CD4-positive, alpha-beta T cell treated with Interleukin-10 for 1 hour (primary cell): Measurements from ENCODE around the gene PAX7.

Experiments
- DNase-seq: peaks from one replicate; pipeline ENCODE4 v3.0.0-alpha.2; 2020

The PAX7 gene

GRCh38 chr1:18619467-18619835, 11.2 kb upstream of the PAX7 start:
- DNase-seq, result no peak

DNA sequence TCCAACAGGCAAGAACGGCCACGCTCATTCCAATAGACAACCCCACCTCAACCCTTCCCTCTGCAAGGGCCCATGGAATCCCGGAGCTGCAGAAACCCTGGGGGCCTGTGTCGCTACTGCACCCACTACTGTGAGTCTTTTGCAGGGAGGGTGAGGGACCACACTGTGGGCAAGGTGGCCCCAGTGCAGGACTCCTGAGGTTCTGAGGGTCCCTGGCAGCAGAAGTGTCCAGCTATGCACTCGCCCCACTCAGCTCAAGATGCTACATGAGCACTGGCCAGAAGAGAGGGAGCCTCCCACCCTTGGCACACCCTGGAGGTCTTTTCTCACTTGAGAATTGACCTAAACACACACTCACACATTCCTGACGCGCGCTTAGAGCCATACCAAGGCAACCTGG, 2.1 kb upstream of the PAX7 start:
- DNase-seq, result no peak

DNA sequence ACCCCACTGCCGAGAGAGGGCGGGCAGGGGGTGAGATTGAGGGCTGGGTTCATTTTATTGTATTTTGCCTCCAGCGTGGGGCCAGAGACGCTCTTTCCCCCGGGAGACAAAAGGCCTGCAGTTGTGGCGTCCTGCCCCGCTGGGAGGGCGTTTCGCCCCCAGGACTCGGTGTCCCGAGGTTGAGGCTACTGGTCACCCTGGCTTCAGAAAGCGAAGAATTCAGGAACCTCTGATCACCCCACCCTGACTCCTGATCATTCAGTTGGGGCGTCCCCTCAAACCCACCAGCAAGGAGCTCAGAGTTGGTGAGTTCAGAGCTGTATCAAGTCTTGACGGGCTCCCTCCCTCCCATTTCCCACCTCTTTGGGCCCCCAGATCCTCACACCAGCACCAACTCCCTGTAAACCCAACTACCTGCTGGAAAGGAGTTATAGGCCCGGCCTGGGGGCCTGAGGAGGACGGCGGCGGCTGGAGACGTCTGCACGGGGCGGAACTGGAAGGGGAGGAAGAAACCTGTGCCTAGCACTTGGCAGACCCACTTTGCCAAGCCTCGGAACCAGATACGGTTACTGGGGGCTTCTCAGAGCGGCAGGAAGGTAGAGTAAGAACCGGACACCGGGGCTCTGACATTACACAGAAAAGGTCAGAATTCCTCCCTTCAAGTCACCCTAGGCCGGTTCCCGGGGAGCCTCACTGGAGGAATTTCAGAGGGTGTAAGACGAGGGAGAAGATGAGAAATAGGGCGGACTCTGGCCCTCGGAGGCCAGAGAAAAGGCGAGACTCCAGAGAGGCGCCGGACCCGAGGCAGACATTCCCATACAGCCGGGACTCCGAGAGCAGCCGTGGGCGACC, 761 bp upstream of the PAX7 start:
- DNase-seq, result no peak

DNA sequence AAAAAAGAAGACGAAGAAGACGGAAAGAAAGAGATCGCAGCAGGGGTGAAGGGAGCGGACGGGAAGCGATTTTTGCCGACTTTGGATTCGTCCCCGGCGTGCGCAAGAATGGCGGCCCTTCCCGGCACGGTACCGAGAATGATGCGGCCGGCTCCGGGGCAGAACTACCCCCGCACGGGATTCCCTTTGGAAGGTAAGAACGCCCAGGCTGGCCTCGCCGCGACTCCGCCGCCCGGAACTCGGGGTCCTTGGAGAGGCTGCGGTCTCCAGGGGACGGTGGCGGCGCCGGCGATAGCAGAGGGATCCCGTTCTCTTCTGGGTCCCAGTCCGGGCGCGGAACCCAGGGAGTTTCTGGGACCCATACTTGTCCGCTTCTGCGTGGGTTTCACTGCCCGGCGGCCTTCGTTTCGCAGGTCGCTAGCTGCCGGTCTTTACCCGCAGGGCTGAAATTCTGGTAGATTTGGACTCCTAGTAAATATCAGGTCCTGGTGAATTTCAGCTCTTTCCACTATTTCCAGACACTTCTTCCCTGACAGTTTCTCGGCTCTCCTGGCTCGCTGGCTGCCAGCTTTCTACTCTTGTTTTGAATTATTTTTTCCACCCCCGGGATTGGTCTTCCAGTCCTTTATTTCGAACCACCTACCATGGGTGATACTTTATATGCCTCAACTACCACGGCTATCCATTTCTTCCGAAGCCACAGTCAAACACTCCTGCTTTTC, 1.0 kb downstream of the PAX7 start:
- DNase-seq, result no peak

DNA sequence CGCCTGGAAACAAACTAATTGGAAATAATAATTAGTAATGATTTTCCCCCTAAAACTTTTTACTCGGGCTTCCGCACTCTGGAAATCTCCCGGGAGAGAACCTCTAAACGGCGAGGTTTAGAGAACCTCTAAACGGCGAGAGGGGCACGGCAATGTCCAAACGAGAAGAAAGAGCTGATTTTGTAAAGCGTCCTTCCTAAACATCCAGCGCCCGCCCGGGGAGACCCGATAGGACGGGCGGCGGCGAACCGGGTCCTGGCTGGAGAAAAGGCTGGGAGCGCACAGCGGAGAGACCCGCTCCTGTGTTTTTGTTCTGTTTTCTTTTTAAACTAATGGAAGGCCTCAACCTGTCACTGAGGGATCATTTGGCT, 1.6 kb downstream of the PAX7 start:
- DNase-seq, result no peak

- no peak for DNase-seq
These were observed 2.3 kb downstream of the PAX7 start for GRCh38 chr1:18632783-18633421.

- no peak for DNase-seq
These were observed 2.9 kb downstream of the PAX7 start for GRCh38 chr1:18633422-18634155.

GRCh38 chr1:18634276-18634675, 3.6 kb downstream of the PAX7 start:
- DNase-seq, result no peak

GRCh38 chr1:18635070-18635577, 4.5 kb downstream of the PAX7 start:
- DNase-seq, result no peak

GRCh38 chr1:18635891-18636595, 5.4 kb downstream of the PAX7 start:
- no peak for DNase-seq

DNA sequence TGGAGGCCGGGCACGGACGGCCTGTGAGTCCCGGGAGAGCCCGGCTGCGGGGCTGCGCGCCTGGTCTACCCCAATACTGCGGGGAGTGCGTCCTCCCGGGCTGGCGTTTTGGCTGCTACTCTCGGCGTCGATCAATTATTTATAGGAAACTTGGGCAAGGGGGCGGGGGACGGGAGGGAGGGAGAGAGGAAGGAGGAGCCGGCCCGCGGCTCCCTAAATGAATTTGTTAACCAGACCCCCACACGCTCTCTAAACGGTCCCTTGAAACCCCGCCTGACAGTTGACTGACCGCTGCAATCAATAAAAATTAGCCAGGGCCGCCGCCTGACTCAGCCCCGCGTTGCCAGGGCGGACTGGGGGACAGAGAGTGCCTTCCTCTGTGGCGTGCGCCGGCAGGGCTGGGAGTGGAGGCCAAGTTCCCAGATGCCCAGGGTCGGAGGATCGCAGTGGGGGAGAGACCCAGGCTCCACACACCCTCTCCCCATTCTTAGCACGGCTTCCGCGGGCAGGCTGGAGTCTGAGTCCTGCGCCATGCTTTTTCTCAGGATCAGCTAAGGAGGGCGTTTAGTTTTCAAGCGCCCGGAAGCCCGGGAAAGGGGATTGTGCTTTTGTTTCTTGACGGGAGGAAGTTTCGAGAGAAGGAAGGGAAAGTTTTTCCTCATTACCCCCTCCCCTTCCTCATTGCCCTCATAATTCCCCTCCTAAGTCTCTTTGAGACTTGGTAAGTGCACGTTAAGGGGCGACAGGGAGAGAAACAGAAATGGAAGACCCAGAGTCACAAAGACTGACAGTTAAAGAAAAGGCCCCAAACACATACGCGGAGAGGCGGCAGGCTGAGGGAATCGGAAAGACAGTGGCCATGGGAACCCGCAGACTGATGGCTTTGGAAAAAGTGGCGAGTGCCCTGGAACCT, 6.2 kb downstream of the PAX7 start:
- DNase-seq, result no peak

- no peak for DNase-seq
These were observed 6.9 kb downstream of the PAX7 start for GRCh38 chr1:18637511-18637960.

- DNase-seq, result no peak
These were observed 7.6 kb downstream of the PAX7 start for GRCh38 chr1:18637962-18638834.

- no peak for DNase-seq
These were observed 8.3 kb downstream of the PAX7 start for GRCh38 chr1:18638835-18639364.

GRCh38 chr1:18639368-18640055, 8.9 kb downstream of the PAX7 start:
- DNase-seq, result no peak

DNA sequence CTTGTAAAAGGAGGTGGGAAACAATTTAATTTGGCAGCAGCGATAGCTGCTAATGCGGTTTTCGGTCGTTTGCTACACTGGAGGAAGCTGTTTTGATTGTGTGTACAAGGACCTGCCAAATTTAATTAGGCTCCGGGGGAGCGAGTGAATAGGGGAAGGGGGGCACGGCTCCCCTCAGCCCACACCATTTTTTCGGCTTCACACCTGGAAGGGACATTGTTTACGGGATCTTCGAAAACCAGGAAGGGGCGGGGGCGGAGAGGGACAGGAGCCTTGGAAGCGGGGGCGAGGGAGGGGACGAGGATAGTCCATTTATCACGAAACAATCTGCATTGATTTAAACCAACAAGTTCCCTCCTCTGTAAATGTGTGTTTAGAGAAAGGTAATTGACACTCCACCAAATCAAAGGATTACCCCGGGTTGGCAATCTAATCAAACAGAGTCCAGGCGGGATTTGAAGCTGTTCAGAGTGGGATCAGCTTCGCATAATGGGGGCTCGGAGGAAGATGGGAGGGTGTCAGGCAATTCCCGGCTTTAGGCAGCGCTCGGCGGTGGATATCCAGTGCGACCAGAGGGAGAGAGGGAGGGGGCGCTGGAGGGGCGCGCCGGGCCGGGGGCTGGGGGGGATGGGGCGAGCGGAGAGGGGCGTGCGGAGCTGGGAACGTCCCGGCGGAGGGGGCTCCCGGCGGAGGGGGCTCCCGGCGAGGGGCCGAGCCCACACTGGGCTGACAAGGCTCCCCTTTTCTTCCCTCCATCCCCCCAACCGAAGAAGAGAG, 9.8 kb downstream of the PAX7 start:
- no peak for DNase-seq

DNA sequence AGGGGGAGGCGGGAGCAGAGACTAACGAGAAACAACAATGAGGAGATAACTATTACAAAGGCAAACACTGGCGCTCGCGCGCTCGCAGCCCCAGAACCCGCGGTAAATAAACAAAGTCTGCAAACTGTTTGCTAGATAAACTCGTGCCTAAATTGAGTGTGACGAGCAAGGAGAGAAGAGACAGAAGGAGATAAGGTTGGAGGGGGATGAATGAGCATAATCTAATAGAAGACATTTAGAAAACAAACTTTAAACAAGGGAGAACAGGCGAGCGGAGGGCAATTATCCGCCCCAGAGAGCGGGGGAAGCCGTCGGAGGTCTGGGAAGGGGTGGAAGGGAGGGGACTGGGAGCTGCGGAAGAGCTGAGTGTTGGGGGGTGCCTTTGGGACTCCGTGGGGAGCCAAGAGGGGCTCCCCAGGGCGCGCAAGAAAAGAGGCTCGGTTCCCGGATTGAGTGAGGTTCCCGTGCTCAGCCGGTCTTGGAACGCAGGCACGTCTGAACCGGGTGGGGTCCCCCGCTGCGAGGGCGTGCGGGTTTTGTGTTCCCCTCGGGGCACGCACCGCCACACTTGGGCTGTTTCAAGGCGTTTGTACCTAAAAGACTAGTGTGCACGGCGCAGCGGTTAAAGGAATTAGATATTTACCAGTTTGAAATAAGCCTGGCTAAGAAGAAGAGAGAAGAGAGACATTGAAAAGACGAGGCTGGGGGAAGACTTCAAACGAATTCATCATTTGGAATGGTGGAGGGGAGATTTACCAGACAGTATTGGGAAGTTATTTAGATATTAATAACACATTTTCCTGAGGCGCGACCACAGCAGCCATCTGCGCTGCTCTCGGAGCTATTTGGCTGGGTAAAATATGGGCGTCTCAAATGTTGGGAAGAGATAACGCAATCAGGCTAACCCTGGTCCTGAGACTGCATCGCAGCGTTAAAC, 10.6 kb downstream of the PAX7 start:
- DNase-seq, result no peak
